AG10803 (cell line): Measurements from ENCODE around the gene EPS8.

Experiments
- DNase-seq: peaks from one replicate; pipeline ENCODE4 v3.0.0; 2010; ENCODE audit warnings: low read depth
- H3K4me3 ChIP-seq: 2 replicates; pipeline ENCODE4 v1.5.1; 2011; ENCODE audit warnings: mild to moderate bottlenecking, low read length, control low read depth
- TF ChIP-seq, protein P1 (sequence below): conservative IDR thresholded peaks from 2 replicates; pipeline ENCODE4 v1.5.1; 2011; ENCODE audit warnings: mild to moderate bottlenecking, low read length, control low read depth, inconsistent platforms

EPS8 gene

DNA sequence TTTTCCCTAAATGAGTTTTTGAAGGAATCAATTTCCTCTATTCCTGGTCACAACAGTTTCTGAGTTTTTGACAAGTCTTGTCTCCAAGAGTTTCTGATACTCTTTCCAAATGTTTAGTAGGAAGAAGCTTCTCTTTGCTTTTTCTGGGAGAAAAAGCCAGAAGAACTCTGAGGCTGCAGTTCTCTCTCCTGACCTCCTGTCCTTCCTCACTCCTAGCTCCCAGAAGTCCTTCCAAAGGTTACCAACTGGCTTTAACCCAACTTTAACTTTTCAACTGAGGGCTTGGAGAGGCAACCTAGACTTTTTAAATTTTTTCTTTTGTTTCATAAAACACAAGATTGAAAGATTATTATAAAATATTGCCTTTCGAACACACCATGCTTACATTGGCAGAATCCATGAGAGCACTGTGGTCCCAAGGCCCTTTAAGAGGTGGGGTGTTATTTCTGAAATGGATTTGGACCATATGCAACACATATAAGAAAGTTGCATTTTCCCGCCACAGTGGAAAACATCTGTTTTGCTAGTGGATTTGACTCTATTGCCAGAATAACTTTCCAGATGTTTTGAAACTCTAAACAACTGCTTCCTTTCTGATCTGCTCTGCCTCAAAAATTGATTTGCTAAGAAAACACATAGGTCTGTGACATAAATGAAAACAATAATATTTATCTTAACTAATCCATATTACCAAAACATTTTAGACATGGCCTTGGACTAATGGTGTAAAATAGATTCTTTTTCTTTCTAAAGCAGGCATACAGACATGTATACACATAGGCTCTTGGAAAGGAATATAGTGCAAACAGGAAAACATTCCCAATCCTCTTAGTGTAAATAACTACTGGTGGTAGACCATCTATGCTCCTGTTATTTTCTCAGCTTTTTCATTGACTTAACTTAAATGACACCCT, 22.3 kb upstream of the EPS8 start:
- no peak overlapping the region for H3K4me3 ChIP-seq
- TF ChIP-seq, protein P1, sequence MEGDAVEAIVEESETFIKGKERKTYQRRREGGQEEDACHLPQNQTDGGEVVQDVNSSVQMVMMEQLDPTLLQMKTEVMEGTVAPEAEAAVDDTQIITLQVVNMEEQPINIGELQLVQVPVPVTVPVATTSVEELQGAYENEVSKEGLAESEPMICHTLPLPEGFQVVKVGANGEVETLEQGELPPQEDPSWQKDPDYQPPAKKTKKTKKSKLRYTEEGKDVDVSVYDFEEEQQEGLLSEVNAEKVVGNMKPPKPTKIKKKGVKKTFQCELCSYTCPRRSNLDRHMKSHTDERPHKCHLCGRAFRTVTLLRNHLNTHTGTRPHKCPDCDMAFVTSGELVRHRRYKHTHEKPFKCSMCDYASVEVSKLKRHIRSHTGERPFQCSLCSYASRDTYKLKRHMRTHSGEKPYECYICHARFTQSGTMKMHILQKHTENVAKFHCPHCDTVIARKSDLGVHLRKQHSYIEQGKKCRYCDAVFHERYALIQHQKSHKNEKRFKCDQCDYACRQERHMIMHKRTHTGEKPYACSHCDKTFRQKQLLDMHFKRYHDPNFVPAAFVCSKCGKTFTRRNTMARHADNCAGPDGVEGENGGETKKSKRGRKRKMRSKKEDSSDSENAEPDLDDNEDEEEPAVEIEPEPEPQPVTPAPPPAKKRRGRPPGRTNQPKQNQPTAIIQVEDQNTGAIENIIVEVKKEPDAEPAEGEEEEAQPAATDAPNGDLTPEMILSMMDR, result no peak
- no peak for DNase-seq

DNA sequence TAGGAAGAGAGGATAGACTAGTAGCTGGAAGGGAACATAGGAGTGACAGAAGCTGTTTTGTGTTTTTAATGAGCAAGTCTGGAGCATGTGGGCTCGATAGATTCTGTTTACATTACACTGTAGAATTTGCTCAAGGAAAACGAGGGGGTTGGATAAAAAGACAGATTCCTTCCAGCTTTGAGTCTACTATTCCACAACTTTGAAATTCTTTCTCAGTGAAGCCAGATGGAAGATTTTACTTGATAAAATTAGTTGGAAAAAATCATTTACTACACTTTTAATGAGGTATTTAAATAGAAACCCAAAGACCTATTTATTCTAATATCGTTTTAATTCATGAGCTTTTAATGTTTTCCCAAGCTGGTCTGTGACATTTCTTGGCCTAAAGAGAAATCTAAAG, 19.5 kb upstream of the EPS8 start:
- TF ChIP-seq, protein P1, result no peak
- peak; percentile 59 for DNase-seq
- H3K4me3 ChIP-seq, result no peak overlapping the region

DNA sequence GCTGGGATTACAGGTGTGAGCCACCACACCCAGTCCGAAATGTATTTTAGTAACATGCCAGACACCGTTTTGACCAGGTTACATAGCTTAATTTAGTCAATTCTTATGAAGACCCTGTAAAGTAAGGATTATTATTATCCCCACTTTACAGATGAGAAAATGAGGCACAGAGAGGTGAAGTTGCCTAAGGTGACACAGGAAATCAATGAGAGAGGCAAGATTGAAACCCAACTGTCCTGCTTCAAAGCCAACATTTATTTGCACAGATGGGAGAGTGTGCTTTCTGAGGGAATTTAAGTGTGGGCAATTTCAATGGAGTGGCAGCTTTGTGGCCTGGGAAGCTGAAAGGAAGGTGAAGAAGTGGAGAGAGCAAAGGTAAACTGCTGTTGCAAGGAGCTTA, 19.1 kb upstream of the EPS8 start:
- no peak for DNase-seq
- TF ChIP-seq, protein P1, result no peak
- no peak overlapping the region for H3K4me3 ChIP-seq

DNA sequence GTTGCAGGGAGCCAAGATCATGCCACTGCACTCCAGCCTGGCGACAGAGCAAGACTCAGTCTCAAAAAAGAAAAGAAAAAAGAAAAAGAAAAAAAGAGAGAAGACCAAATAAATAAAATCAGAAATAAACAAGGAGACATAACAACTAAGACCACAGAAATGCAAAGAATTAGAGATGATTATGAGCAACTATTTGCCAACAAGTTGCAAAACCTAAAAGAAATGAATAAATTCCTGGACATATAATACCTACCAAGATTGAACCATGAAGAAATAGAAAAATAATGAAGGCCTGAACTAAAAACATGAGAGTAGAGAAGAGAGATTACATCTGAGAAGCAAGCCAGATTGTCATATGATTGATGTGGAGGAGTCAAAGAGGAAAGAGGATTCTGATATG, 17.6 kb upstream of the EPS8 start:
- TF ChIP-seq, protein P1, result no peak
- no peak overlapping the region for H3K4me3 ChIP-seq
- peak; percentile 60 for DNase-seq

DNA sequence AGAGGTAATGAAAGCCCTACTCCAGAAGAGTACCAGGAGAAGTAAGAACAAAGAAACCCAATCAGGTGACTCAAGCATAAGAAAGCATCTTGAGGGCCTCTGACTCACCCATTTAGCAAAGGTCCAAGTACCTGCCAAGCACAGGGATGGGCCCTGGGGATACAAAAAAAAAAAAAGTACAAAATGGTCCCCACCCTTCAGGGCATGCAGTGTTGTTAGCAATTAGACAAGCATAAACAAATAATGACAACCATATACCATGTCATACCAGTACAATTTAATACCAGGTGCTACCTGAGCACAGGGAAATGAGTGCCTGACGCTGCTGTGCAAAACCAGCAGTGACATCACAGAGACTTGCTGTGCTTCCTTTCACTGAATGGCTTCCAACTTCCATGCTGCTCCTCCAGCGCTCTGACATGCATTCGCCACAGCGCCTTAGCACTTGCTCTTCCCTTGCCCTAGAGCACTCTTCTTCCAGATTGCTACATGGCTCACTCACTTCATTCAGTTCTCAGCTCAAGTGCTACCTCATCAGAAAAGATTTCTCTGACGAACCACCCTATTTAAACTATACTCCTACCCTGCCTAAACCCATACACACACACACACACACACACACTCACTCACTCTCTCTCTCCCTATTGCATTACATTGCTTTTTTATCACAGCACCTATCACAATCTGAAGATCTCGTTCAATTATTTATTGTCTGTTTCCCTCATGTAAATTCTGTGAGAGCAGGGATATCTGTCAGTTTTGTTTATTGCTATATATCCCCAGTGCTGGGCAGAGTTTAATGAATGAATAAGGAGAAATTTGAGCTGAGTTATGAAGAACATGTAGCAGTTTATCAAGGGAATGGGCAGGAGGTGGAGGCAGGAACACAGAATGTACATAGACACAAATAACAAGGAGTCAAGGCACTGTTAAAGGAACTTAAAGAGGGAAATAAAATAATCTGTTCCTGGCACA, 12.9 kb upstream of the EPS8 start:
- no peak for DNase-seq
- TF ChIP-seq, protein P1, result no peak
- no peak overlapping the region for H3K4me3 ChIP-seq

DNA sequence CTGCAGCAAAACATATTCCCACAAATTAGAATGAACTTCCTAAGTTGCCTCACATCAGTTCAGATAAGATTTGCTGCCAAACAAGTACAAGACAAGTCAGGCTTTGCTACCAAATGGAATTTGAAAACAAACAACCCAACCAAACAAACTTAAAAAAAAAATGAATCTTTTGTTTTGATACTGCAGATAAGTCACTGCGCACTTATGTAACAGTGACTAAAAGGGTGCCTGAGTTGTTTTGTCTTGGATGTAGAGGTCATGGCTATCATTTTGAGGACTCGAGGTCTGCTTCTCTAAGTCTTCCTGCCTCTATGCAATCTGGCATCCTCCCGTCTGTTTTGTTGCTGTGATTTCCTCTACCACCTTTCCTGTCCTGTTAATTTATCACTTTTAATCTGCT, 11.1 kb upstream of the EPS8 start:
- TF ChIP-seq, protein P1, result no peak
- H3K4me3 ChIP-seq, result no peak overlapping the region
- no peak for DNase-seq
